Aorta (tissue), 5 donors: ENCODE results near the gene SUPT20HL1. TPM values are rescaled to one million over a fixed set of nuclear protein-coding genes. Genes with fewer than 3 reads are reported as not detected.

ENCODE experiments used
- ATAC-seq: fragments of 200-7000 bp; cut with Tn5 transposase; one replicate; pipeline ENCODE4 v1.9.1; 2022; ENCODE audit warnings: moderate library complexity; ENCODE audit not compliant: low FRiP score
- DNase-seq, 2 donors: peaks; one replicate each; pipeline ENCODE4 v3.0.0-alpha.2; 2020
- H3K27ac ChIP-seq, 2 donors: one replicate each; pipeline ENCODE4 v1.5.1; 2013; ENCODE audit warnings: low read length in 2 of 2, mild to moderate bottlenecking in 2 of 2, moderate library complexity in 2 of 2, control low read depth in 1 of 2, inconsistent platforms in 1 of 2, low read depth in 1 of 2
- H3K27me3 ChIP-seq, 2 donors: one replicate each; pipeline ENCODE4 v1.6.1; 2013; ENCODE audit warnings: control low read depth in 1 of 2, low read length in 1 of 2, mild to moderate bottlenecking in 1 of 2, moderate library complexity in 1 of 2; ENCODE audit not compliant: insufficient read depth in 2 of 2, control insufficient read depth in 1 of 2
- H3K36me3 ChIP-seq, 2 donors: one replicate each; pipeline ENCODE4 v1.6.1; 2013; ENCODE audit warnings: control low read depth in 1 of 2, low read length in 1 of 2, mild to moderate bottlenecking in 1 of 2; ENCODE audit not compliant: insufficient read depth in 2 of 2, control insufficient read depth in 1 of 2
- H3K4me1 ChIP-seq, 2 donors: one replicate each; pipeline ENCODE4 v1.6.1; 2013; ENCODE audit warnings: low read length in 2 of 2, control low read depth in 1 of 2, mild to moderate bottlenecking in 1 of 2, moderate library complexity in 1 of 2; ENCODE audit not compliant: insufficient read depth in 2 of 2, control insufficient read depth in 1 of 2
- H3K4me3 ChIP-seq, 2 donors: one replicate each; pipeline ENCODE4 v1.5.1; 2013; ENCODE audit warnings: low read length in 2 of 2, control low read depth in 1 of 2, mild to moderate bottlenecking in 1 of 2
- H3K9me3 ChIP-seq: one replicate; pipeline ENCODE4 v1.6.1; 2013; ENCODE audit warnings: mild to moderate bottlenecking, low read length; ENCODE audit not compliant: control insufficient read depth
- WGBS, 2 donors: extraction: QIAGEN DNeasy Blood & Tissue Kit; methylation state at CpG; one replicate each; pipeline ENCODE4 v1.1.7; 2013; 5-methylcytosine and 5-hydroxymethylcytosine counted together
- intact Hi-C, 2 donors: fragments of 100-400 bp; cut with DNase I; formaldehyde crosslinking; loops; one replicate each; pipeline versions ENCODE4 v1.14.2 to v1.15.0; 2022
- polyA plus RNA-seq, 2 donors: library from polyadenylated mRNA; stranded (reverse); fragments of 200-250 nt; gene quantifications; one replicate each; pipeline ENCODE4 v1.2.3, GENCODE V29; 2013
- total RNA-seq, 2 donors: library from RNA; stranded (reverse); fragmentation: NEBNext Ultra II Directional; extraction: Animal tissue kit (Norgen Biotek cat#: 25700); gene quantifications; one replicate each; pipeline ENCODE4 v1.2.1, GENCODE V29; 2021
- donor health status: healthy with polysubstance abuse.
- donor health status: Bipolar disorder and iron deficiency.
- donor health status: DM: no; HTN: no; CAD: no.
- donor health status: DM: no; HTN: no; CAD: no.
- donor health status: DM: yes; HTN: yes; CAD: no.

The SUPT20HL1 gene
- total and polyA plus RNA-seq, 4 donors: 0.15 TPM; not detected in 3

DNA sequence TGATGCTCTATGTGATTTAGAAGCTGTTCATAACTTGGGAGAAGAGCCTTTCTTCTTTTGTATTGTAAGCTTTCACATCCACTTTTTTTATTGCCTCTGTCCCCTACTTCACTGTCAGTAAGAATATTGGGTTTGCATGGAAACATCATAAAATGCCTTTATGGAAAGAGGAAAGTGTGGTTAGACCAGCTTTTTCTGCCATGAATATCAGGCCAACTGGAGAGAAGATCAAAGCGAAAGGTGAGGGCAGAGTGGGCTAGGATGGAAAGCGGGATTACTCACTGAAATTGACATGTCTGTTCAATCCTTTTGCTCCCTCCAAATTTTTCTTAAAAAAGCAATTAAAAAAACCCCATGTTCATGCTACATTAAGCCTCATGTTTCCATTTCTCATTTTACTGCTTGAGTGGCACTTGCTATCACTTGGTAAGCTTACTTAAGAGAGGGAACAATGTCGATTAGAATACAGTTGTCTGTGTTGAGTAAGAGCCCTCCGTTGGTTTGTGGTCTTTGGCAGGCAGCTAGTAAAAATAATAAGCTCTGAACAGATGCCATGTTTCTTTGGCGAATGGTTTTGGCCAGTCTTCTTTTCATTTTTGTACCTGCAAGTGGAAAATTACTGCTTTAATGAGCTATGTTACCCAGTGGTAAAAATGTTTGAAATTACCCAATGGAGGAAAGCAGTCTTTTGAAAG, 35.9 kb downstream of the SUPT20HL1 start:
- Histone ChIP-seq H3K4me1 (peaks cover 3 to 5% of the 10 kb centered on the region in 2 donors), H3K4me3 (peak overlapping the region in 1 of 2 donors; percentile 10), H3K27ac (peak overlapping the region; percentile 65 to 88), H3K27me3 (no peaks in the 10 kb centered on the region), H3K36me3 (no peaks in the 10 kb centered on the region), H3K9me3 (no peaks in the 10 kb centered on the region)
- intact Hi-C loops: loop anchor here (2.0 to 10.0 kb wide), 4 partner anchors 68 to 748 kb away; partner anchors contain the start of genes POLA1 (in 2 of the 2) and PDK3 (in 1 of the 2)
- ATAC-seq: peak; percentile 78
- WGBS, 2 donors: 7 to 11% methylated on average over 5 of the region's 5 CpGs
- DNase-seq: no peak

DNA sequence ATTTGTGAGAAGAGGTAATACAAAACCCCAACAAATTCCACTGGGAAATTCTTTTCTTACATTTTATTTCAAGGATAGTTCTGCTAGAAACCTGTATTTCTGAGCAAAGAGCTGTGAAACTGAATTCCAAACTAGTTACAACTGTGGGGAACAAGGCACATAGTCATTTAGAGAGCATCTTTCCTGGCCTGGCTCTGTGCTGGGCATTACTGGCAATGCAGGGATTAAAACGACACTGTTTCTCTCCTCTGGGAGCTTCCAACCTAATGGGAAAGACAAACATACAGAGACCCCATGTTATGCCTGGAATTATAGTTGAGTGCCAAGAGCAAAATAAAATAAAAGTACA, 36.5 kb downstream of the SUPT20HL1 start:
- H3K9me3 ChIP-seq: no peaks in the 10 kb centered on the region
- peak; percentile 66 for ATAC-seq
- no peak overlapping the region for H3K27ac ChIP-seq
- peaks cover 3 to 5% of the 10 kb centered on the region in 2 donors for H3K4me1 ChIP-seq
- intact Hi-C loops: loop anchor here (2.0 to 10.0 kb wide), 4 partner anchors 68 to 748 kb away; partner anchors contain the start of genes POLA1 (in 2 of the 2) and PDK3 (in 1 of the 2)
- no peaks in the 10 kb centered on the region for H3K36me3 ChIP-seq
- H3K4me3 ChIP-seq: no peak overlapping the region
- H3K27me3 ChIP-seq: no peaks in the 10 kb centered on the region
- DNase-seq: no peak
- WGBS, 2 donors: 4 to 6% methylated on average over 1 of the region's 1 CpG

DNA sequence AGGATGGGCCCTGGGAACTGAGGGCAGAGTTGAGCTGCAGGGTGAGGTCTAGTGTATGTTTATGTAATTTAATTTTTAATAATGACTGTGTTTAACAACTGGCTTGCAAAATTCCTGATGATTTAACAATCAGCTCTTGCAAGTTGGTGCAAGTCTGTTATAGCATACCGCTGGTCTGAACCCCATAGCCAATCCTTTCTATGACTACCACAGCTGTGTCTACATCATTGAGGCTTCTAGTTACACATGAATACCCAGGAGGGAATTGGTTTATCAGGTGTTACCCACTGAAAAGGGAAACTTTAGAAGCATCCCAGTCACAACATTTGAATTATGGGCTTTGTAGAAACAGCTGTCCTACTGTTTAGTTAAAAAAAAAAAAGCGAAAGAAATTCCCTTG, 38.3 kb downstream of the SUPT20HL1 start:
- no peak for DNase-seq
- 84 to 92% methylated on average over 2 of the region's 2 CpGs for WGBS, 2 donors
- Histone ChIP-seq H3K4me3 (no peak overlapping the region), H3K4me1 (peaks cover 3 to 5% of the 10 kb centered on the region in 2 donors), H3K27me3 (no peaks in the 10 kb centered on the region), H3K36me3 (no peaks in the 10 kb centered on the region), H3K9me3 (no peaks in the 10 kb centered on the region), H3K27ac (no peak overlapping the region)
- ATAC-seq: no peak
- intact Hi-C loops: loop anchor here (10.0 kb wide), 3 partner anchors 66 to 746 kb away; partner anchors contain the start of genes POLA1 (in 2 of the 2) and PDK3 (in 1 of the 2)

DNA sequence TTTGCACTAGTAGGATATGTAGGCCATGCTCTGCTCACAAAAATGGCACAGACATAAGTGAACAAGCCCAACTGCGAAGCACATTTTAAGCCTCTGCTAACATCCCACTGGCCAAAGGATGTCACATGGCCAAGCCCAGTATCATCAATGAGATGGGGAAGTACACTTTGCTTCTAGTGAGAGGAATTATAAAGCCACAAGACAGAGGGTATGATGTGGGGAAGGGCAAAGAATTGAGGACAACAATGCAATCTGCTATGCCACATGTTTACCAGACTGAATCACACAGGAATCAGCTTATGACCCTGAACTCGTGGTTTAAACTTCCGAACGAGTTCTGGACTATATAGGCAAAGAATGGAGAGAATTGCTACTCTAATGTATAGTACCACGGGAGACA, 39.1 kb downstream of the SUPT20HL1 start:
- Histone ChIP-seq H3K4me1 (peaks cover 3 to 5% of the 10 kb centered on the region in 2 donors), H3K27ac (peak overlapping the region in 1 of 2 donors; percentile 44), H3K4me3 (no peak overlapping the region), H3K27me3 (no peaks in the 10 kb centered on the region), H3K9me3 (no peaks in the 10 kb centered on the region), H3K36me3 (no peaks in the 10 kb centered on the region)
- no peak for ATAC-seq
- no peak for DNase-seq
- intact Hi-C loops: loop anchor here (10.0 kb wide), 3 partner anchors 65 to 745 kb away; partner anchors contain the start of genes POLA1 (in 2 of the 2) and PDK3 (in 1 of the 2)
- WGBS, 2 donors: 84 to 94% methylated on average over 5 of the region's 5 CpGs

DNA sequence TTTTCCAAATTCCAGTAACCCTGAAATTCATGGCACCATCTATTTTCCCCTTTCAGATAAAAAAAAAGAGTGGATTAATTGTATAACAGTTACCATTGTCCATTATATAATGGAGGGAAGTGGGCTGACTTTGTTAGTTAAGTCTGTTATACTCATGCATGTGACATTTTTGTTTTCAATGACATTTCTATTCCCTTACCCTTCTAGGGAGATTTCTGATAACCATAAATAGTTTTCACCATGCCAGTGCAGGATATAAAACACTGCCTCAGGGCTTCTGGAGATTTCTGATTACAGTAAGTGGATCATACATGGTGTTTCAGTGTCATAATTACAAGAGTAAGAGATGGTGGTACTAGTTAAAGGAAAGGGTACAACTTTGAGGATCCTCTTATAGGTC, 45.5 kb downstream of the SUPT20HL1 start:
- no peak for DNase-seq
- no peaks in the 10 kb centered on the region for H3K27me3 ChIP-seq
- no peaks in the 10 kb centered on the region for H3K9me3 ChIP-seq
- H3K36me3 ChIP-seq: no peaks in the 10 kb centered on the region
- H3K27ac ChIP-seq: no peak overlapping the region
- intact Hi-C loops: no loop called here
- ATAC-seq: no peak
- no peak overlapping the region for H3K4me3 ChIP-seq
- no peaks in the 10 kb centered on the region for H3K4me1 ChIP-seq

Other genes with a start within 250 kb of the SUPT20HL1 start
- 10 to 100 TPM; 66.1 to 76.3 TPM for gene ZFX, start 210.9 kb upstream of the SUPT20HL1 start, total RNA-seq
- 10 to 100 TPM in 1 of 2 donors, 1 to 10 TPM in 1; 7.1 to 12.8 TPM for gene ZFX, start 210.9 kb upstream of the SUPT20HL1 start, polyA plus RNA-seq
- not detected for gene SUPT20HL2, start 46.6 kb upstream of the SUPT20HL1 start, total RNA-seq
- gene SUPT20HL2, start 46.6 kb upstream of the SUPT20HL1 start, polyA plus RNA-seq: not detected
- 100 to 1,000 TPM in 1 of 2 donors, 10 to 100 TPM in 1; 62.1 to 119 TPM for gene PDK3, start 104.6 kb downstream of the SUPT20HL1 start, total RNA-seq
- gene PDK3, start 104.6 kb downstream of the SUPT20HL1 start, polyA plus RNA-seq: 10 to 100 TPM; 15.4 to 29.9 TPM